ENCODE results near the gene ISG20.
"Not testable (repeated sequence)": the region's sequence is repeated elsewhere in the genome, so short reads cannot be mapped to it uniquely, and the experiment has no call there.

Gene ISG20

DNA sequence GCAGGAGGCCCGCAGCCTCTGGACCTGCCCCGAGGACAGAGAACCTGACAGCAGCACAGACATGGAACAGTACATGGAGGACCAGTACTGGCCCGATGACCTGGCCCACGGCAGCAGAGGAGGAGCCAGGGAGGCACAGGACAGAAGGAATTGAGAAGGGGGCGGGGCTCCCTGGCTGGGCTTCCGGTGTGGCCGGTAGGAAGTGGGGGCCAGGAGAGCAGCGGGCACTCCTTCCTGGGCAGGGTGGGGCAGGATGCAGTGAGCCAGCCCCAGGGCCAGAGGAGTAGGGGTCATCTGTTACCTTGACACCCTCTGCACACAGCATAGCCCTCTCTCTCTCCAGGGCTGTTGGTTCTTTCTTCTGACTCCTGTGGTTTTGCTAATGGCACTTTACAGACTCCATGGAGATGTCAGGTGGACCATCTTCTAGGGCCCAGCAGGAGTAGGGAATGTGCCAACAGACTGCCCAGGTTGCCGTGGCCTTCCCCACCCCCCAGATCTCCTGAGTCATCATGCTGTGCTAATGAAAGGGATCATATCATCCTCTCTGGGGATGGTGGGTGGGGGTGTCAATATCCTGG, 8.6 kb upstream of the ISG20 start:
- H3K4me1 ChIP-seq, result peaks cover 27 to 97% (median 85%) of the 10 kb centered on the region in 10 experiments
- peak overlapping the region in 8 of 11 experiments; percentile 19 to 61 (median 39); a peak in 14 of 22 replicates for H3K27ac ChIP-seq
- H3K27me3 ChIP-seq, result no peaks in the 10 kb centered on the region

DNA sequence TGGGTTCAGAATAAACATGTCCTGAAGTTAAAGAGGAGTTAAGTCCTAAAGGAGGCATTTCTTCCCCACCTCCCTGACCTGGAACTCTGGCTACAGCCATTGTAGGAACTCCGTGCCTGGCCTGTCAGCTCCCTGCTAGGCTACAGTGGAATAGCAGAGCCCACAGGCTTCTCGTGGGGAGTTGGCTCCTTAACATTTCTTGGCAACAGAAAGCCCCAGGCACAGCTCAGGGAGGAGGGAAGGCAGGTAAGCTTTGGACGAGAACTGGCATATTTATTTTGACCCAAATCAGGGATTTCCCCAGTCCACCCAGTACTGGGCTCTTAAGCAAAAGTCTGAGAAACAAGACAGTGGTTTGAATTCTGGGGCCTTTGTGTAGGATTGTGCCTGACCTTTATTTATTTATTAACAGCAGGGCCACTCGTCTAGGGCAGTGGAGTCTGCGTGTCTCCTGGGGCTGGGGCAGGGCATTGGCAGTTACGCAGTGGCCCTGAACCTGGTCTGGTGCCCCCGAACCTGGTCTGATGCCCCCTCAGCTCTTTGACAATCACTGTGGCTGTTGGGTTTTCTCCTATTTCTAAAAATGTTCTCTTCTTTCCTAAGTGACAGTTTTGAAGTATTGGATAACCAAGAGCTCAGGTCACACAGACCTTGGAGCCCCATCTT, 7.9 kb upstream of the ISG20 start:
- Histone ChIP-seq H3K4me3 (no peak overlapping the region), H3K9ac (peak overlapping the region in 3 of 11 experiments; percentile 8 to 31 (median 30); a peak in 4 of 22 replicates), H3K4me2 (peak overlapping the region in 4 of 11 experiments; percentile 72 to 78 (median 75); a peak in 10 of 22 replicates), H3K4me1 (peaks cover 31 to 99% (median 90%) of the 10 kb centered on the region in 10 experiments), H3K27me3 (no peaks in the 10 kb centered on the region), H3K36me3 (peaks cover 53 to 97% (median 87%) of the 10 kb centered on the region in 11 experiments), H3K9me3 (replicated peaks in 1 of 11) (no peaks in the 10 kb centered on the region), H4K20me1 (peaks cover 17 to 91% (median 68%) of the 10 kb centered on the region in 11 experiments; a peak in 21 of 22 replicates), H3K27ac (peak overlapping the region in 8 of 11 experiments; percentile 3 to 61 (median 38); a peak in 12 of 22 replicates)
- TF ChIP-seq Cebpa-rat (IDR thresholded peaks at IDR 0.05), result no peak

More for the DNA sequence above, 8.6 kb upstream of the ISG20 start:
- no peak for TF ChIP-seq Cebpa-rat (IDR thresholded peaks at IDR 0.05)
- H3K9ac ChIP-seq, result peak overlapping the region in 3 of 11 experiments; percentile 8 to 30 (median 14); a peak in 2 of 22 replicates
- H3K36me3 ChIP-seq, result peaks cover 53 to 100% (median 90%) of the 10 kb centered on the region in 11 experiments
- H3K4me2 ChIP-seq, result peak overlapping the region in 10 of 11 experiments; percentile 13 to 78 (median 55); a peak in 16 of 22 replicates
- H4K20me1 ChIP-seq, result peaks cover 17 to 98% (median 74%) of the 10 kb centered on the region in 11 experiments; a peak in 21 of 22 replicates
- H3K4me3 ChIP-seq, result no peak overlapping the region
- no peaks in the 10 kb centered on the region for H3K9me3 ChIP-seq (replicated peaks in 1 of 11)

DNA sequence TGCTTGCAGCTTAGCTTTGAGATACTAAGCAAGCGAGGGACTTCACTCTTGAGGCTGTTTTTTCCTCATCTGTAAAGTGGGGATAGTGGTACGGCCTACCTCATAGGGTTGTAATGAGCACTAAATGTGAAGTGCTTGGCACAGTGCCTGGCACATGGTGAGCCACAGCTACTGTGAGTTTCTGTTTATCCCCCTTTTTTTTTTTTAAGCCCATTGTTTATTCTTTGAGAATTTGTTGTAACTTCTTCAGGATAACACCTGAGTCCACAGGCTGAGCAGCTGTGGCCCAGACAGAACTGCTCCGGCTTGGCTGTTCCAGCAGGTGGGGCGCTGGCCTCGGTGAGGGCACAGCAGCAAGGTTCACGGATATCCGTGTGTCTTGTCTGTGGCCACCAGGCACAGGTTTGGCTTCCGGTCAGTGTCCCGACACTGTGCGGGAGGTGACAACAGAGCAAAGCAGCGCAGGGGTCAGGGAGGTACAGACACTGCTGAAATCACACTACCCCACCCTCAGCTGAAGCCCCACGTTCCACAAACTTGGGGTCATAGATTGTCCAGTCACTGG, 7.3 kb upstream of the ISG20 start:
- H3K27me3 ChIP-seq, result no peaks in the 10 kb centered on the region
- peaks cover 11 to 85% (median 62%) of the 10 kb centered on the region in 11 experiments; a peak in 21 of 22 replicates for H4K20me1 ChIP-seq
- peak overlapping the region in 5 of 11 experiments; percentile 51 to 76 (median 62); a peak in 10 of 22 replicates for H3K4me2 ChIP-seq
- H3K9me3 ChIP-seq (replicated peaks in 1 of 11), result no peaks in the 10 kb centered on the region
- H3K9ac ChIP-seq, result peak overlapping the region in 2 of 11 experiments; percentile 8 to 31; a peak in 1 of 22 replicates
- peak overlapping the region in 7 of 11 experiments; percentile 4 to 61 (median 38); a peak in 9 of 22 replicates for H3K27ac ChIP-seq
- no peak for TF ChIP-seq Cebpa-rat (IDR thresholded peaks at IDR 0.05)
- no peak overlapping the region; a peak in 1 of 20 replicates for H3K4me3 ChIP-seq
- H3K4me1 ChIP-seq, result peaks cover 37 to 100% (median 91%) of the 10 kb centered on the region in 10 experiments
- peaks cover 48 to 97% (median 86%) of the 10 kb centered on the region in 11 experiments for H3K36me3 ChIP-seq

DNA sequence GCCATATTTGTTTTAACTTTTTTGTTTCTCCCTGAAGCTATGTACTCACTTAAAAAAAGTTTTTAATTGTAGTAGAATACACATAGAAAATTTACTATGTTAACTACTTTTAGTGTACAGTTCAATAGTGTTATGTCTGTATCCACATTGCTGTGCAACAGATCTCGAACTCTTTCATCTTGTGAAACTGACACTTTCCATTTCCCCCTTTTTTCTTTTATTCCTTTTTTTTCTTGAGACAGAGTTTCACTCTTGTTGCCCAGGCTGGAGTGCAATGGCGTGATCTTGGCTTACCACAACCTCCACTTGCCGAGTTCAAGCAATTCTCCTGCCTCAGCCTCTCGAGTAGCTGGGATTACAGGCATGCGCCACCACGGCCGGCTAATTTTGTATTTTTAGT, 6.0 kb upstream of the ISG20 start:
- Histone ChIP-seq H3K4me1 (peaks cover 50 to 100% (median 91%) of the 10 kb centered on the region in 10 experiments), H3K36me3 (peaks cover 36 to 89% (median 74%) of the 10 kb centered on the region in 11 experiments), H3K4me2 (peak overlapping the region in 6 of 11 experiments; percentile 22 to 76 (median 62); a peak in 10 of 22 replicates), H4K20me1 (peaks cover 0 to 73% (median 49%) of the 10 kb centered on the region in 11 experiments; a peak in 21 of 22 replicates), H3K27ac (peak overlapping the region in 5 of 11 experiments; percentile 31 to 61 (median 47); a peak in 11 of 22 replicates)
- H3K27me3 ChIP-seq; H3K4me3 ChIP-seq; H3K9me3 ChIP-seq (replicated peaks in 1 of 11); H3K9ac ChIP-seq: not testable (repeated sequence)

DNA sequence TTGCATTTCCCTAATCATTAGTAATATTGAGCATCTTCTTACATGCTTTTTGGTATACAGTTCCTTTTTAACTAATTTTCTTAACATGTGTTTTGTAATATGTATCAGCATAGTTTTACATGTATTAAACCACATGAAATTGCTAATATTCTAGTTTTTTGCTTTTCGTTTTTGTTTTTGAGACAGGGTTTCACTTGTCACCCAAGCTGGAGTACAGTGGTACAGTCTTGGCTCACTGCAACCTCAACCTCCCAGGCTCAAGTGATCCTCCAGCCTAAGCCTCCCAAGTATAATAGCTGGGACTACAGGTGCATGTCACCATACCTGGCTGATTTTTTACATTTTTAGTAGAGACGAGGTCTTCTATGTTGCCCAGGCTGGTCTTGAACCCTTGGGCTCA, 4.4 kb upstream of the ISG20 start:
- Histone ChIP-seq H3K4me2 (peak overlapping the region; percentile 14 to 98 (median 95); a peak in 19 of 22 replicates), H3K4me1 (peaks cover 62 to 98% (median 89%) of the 10 kb centered on the region in 10 experiments)

DNA sequence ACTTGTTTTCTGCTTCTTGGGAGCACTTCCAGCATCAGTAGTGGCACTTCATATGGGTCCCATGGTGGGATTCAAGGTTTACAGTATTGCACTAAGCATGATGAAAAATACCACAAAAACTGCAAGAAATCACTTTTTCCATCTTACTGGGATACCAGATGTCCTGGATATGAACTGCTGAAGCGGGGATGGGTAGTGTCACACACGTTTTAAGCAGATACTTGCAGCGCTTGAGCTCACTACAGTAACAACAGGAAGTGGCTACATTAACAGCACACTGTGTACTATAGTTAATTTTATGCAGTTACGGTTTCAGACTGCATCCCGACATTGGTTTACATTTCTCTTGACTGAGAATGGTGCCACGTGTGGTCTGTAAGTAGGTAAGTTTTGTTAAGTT, 3.5 kb upstream of the ISG20 start:
- Histone ChIP-seq H3K27me3 (no peaks in the 10 kb centered on the region), H3K27ac (peak overlapping the region in 9 of 11 experiments; percentile 89 to 96 (median 94); a peak in 18 of 22 replicates), H3K36me3 (peaks cover 11 to 64% (median 49%) of the 10 kb centered on the region in 11 experiments; a peak in 21 of 22 replicates), H3K9me3 (replicated peaks in 1 of 11) (no peaks in the 10 kb centered on the region), H3K9ac (peak overlapping the region in 8 of 11 experiments; percentile 3 to 47 (median 36); a peak in 12 of 22 replicates), H3K4me1 (peaks cover 62 to 98% (median 89%) of the 10 kb centered on the region in 10 experiments), H3K4me3 (no peak overlapping the region), H4K20me1 (peaks cover 0 to 48% (median 24%) of the 10 kb centered on the region in 11 experiments; a peak in 19 of 22 replicates), H3K4me2 (peak overlapping the region; percentile 86 to 98 (median 95))
- no peak for TF ChIP-seq Cebpa-rat (IDR thresholded peaks at IDR 0.05)

More for the DNA sequence above, 4.4 kb upstream of the ISG20 start:
- Histone ChIP-seq H3K27me3 (no peaks in the 10 kb centered on the region), H3K9ac (peak overlapping the region in 2 of 11 experiments; percentile 1 to 38; a peak in 2 of 22 replicates), H3K4me3 (no peak overlapping the region), H3K27ac (peak overlapping the region in 9 of 11 experiments; percentile 89 to 96 (median 94); a peak in 16 of 22 replicates), H3K36me3 (peaks cover 19 to 73% (median 57%) of the 10 kb centered on the region in 11 experiments), H3K9me3 (replicated peaks in 1 of 11) (no peaks in the 10 kb centered on the region), H4K20me1 (peaks cover 0 to 56% (median 33%) of the 10 kb centered on the region in 11 experiments; a peak in 21 of 22 replicates)
- TF ChIP-seq Cebpa-rat (IDR thresholded peaks at IDR 0.05), result no peak

DNA sequence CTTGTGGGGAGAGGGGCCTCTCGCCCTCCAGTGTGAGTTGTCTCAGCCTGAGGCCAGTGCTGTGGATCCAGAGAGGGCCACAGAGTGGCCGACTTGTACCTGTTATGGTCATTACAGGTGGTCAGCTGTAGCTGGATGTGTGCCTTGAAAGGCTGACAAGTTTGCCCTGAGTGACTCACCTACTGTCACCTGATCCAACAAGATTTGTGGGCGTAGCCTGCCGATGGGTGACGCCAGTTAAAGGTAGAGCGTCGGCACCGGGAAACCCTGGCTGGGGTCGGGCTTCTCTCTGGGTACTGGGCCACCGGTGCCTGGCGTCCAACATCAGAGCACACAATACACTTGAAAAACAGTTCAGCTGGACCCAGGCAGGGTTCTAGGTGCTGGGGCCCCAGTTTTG, 2.8 kb upstream of the ISG20 start:
- Histone ChIP-seq H3K9me3 (replicated peaks in 1 of 11) (no peaks in the 10 kb centered on the region), H3K27ac (peak overlapping the region; percentile 3 to 96 (median 93); a peak in 19 of 22 replicates), H3K4me1 (peaks cover 67 to 98% (median 89%) of the 10 kb centered on the region in 10 experiments), H3K27me3 (no peaks in the 10 kb centered on the region), H3K4me3 (no peak overlapping the region; a peak in 1 of 20 replicates), H3K9ac (peak overlapping the region in 5 of 11 experiments; percentile 2 to 45 (median 23); a peak in 8 of 22 replicates), H3K4me2 (peak overlapping the region; percentile 86 to 98 (median 95)), H4K20me1 (peaks cover 0 to 40% (median 17%) of the 10 kb centered on the region in 11 experiments; a peak in 17 of 22 replicates), H3K36me3 (peaks cover 4 to 57% (median 41%) of the 10 kb centered on the region in 11 experiments; a peak in 21 of 22 replicates)
- no peak for TF ChIP-seq Cebpa-rat (IDR thresholded peaks at IDR 0.05)

DNA sequence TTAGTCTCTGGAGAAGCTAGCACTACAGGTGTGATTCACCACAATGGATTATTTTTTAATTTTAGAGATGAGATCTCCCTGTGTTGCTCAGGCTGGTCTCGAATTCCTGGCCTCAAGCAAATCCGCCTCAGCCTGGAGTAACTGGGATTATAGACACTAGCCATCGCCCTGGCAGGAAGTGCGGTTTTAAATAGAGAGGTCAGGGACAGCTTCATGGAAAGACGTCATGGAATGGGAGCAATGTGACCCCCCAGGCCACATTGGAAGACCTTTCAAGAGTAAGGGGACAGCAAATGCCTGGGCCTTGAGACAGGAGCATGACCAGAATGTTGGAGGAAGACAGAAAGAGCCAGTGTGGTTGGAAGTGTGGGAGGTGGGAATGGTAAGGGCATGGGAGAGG, 2.2 kb upstream of the ISG20 start:
- H3K9ac ChIP-seq, result peak overlapping the region in 4 of 11 experiments; percentile 10 to 85 (median 78); a peak in 2 of 22 replicates
- H3K4me1 ChIP-seq, result peaks cover 73 to 98% (median 91%) of the 10 kb centered on the region in 10 experiments
- H3K9me3 ChIP-seq (replicated peaks in 1 of 11), result no peaks in the 10 kb centered on the region
- peaks cover 0 to 34% (median 11%) of the 10 kb centered on the region in 11 experiments; a peak in 15 of 22 replicates for H4K20me1 ChIP-seq
- peak overlapping the region in 10 of 11 experiments; percentile 3 to 96 (median 94); a peak in 18 of 22 replicates for H3K27ac ChIP-seq
- no peaks in the 10 kb centered on the region for H3K27me3 ChIP-seq
- H3K36me3 ChIP-seq, result peaks cover 0 to 51% (median 35%) of the 10 kb centered on the region in 11 experiments; a peak in 21 of 22 replicates
- no peak for TF ChIP-seq Cebpa-rat (IDR thresholded peaks at IDR 0.05)
- H3K4me2 ChIP-seq, result peak overlapping the region; percentile 86 to 98 (median 95)
- no peak overlapping the region for H3K4me3 ChIP-seq

All from BLaER1 treated with 17β-estradiol and CSF1 and Interleukin-3, amounts not matched to agents 10 nM and 100 nM (cell line).